Activated CD8-positive, alpha-beta memory T cell treated with anti-CD3 and anti-CD28 coated beads, Interleukin-2, amount 50 U/mL, for 4 hours (primary cell): ENCODE measurements around the gene NFYC.

Experiments used
- DNase-seq: peaks from one replicate; pipeline ENCODE4 v3.0.0-alpha.2; 2020

Gene NFYC

DNA sequence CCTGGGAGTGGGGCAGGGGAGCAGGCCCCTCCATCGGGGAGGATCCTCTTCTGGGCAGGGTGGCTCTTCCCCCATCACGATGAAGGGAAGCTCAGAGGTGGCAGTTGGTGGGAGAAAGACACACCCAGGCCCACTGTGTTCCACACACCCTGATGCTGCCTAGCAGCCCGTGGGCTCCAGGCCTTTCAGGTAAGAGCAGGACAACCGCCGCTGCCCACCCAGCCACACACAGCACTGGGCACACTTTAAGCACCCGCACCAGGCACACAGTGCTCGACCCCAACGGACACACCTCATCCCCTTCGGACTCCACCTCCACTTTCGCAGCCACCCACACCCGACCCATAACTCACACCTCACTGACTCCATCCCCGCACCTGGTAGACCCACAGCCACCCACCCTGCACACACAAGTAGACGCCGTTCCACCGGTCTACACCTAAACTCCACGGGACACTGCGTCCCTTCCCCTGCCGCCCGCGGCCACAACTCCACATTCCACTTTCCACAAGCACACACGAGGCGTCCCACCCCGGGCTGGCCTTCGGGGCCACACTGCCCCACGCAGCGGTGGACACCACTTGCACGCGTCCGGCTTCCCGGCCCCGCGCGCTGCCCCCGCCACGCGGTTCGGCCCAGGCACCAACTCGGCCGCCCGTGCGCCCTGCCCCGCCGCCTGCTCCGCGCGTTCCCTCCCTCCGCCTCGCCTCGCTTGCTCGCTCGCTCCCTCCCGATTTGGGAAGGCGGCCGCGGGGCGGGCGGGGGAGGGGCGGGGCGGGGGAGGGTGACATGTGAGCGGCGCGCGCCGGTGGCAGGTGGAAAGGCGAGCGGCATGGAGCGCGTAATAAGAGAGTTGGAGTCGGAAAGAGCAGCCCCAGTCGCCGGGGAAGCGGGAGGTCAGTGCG is 91.7 kb downstream of the NFYC start, which contains the start of gene KCNQ4:
KCNQ4 (plus strand) TSS at position 787 of the 905 bp plus-strand sequence. CDS start 307 bp downstream, outside the sequence.
- peak; percentile 34 for DNase-seq

DNA sequence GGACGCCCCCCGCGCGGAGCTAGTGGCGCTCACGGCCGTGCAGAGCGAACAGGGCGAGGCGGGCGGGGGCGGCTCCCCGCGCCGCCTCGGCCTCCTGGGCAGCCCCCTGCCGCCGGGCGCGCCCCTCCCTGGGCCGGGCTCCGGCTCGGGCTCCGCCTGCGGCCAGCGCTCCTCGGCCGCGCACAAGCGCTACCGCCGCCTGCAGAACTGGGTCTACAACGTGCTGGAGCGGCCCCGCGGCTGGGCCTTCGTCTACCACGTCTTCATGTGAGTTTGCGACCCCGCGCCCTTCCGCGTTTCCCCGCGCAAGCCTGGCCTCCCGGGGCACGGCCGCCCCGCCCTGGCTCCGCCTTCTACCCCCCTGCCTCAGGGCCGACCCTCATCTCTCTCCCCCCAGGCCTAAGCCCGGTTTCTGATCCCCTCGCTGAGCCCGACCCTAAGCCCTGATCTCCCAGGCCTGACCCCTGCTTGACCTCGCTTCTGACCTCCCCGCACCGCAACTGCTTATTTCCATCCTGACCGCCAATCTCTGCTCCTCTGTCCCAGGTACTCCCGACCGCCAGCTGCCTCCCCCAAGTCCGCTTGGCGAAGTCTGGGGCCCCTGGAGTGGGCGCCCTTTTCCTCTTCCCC is 92.8 kb downstream of the NFYC start:
- no peak for DNase-seq

- DNase-seq = no peak
Measured at GRCh38 chr1:40784771-40785151, 93.3 kb downstream of the NFYC start.

- no peak for DNase-seq
Measured at GRCh38 chr1:40785446-40785845, 93.9 kb downstream of the NFYC start.

- no peak for DNase-seq
Measured at GRCh38 chr1:40786171-40786994, 94.9 kb downstream of the NFYC start.

- DNase-seq = no peak
Measured at GRCh38 chr1:40786995-40787705, 95.6 kb downstream of the NFYC start.

DNA sequence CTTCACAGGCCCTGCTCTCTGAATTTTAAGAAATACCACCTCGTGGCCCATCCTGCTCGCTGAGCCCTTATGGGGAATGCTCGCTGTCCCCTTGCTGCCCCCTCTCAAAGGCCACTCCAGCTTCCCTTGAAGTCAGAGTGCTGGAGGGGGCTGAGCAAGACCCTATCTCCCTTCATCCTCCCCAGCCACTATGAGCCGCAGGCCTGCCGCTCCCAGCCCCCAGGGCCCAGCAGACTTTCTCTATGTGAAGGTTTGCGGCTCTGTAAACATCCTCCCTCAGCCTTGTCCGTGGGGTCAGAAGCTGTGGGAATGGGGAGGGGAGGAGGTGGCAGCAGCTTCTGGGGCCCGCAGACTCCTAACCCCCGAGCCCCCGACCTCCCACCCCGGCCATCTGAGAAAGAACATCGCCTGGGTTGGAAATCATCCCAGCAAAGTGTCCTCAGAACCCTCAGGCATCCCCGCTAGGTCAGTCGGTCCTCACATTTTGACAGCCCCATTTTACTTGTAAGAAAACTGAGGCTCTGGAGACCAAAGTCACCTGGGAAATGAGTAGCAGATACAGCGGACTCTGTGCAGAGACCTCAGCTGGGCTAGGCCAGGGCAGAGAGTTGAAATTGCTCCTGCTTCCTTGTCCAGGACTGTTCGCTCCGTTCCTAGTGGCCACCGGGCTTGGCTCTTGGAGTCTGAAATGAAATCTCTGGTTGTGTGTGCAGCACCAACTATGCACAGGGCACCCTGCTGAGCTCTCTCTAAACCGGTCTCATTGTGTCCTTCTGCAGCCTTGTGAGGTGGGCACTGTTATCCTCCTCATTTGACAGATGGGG is 96.4 kb downstream of the NFYC start:
- DNase-seq = no peak

DNA sequence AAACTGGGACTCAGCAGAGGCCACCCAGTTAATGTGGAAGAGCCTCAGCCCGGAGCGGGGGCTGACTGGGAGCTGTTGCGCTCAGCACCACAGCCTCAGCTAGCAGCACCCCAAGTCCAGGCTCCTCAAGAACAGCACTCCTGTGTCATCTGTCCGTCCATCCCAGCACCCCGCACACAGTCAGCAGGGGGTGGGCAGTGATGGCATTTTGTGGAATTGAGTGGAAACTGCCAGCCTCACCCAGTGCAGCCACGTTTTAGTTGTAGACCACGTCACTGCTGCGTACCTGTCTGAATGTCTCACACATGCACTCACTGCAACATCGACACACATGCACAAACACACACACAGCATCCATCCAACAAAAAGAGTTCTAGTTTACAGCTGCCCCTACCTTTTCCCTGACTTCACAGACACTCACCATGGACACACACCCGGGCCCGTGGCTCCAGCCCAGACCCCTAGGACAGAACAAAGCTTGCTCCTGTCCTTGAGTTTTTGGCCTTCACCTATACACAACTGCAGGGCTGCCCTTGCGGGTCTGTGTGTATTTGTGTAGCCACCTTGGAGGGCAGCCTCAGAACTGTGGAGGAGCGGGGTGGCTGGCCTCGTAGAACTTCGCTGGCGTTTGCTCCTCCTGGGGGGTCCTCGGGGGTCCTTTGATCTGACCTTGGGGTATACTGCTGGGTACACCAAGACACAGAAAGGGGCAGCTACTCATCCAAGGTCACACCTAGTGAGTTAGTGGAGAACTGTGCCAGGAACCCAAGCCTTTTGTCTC is 97.2 kb downstream of the NFYC start:
- DNase-seq = no peak

DNA sequence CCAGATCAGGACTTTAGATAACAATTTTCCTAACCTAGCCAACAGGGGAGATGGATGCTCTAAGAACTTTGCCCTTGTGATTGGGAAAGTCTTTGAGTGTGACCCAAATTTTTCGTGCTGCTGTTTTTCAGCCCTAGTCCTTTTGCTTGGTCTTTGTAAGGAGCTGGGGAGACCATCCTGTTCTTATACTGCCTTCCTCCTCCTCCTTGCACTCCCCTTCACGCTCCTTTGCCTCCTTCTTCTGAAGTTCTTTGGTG is 97.8 kb downstream of the NFYC start:
- DNase-seq = no peak

DNA sequence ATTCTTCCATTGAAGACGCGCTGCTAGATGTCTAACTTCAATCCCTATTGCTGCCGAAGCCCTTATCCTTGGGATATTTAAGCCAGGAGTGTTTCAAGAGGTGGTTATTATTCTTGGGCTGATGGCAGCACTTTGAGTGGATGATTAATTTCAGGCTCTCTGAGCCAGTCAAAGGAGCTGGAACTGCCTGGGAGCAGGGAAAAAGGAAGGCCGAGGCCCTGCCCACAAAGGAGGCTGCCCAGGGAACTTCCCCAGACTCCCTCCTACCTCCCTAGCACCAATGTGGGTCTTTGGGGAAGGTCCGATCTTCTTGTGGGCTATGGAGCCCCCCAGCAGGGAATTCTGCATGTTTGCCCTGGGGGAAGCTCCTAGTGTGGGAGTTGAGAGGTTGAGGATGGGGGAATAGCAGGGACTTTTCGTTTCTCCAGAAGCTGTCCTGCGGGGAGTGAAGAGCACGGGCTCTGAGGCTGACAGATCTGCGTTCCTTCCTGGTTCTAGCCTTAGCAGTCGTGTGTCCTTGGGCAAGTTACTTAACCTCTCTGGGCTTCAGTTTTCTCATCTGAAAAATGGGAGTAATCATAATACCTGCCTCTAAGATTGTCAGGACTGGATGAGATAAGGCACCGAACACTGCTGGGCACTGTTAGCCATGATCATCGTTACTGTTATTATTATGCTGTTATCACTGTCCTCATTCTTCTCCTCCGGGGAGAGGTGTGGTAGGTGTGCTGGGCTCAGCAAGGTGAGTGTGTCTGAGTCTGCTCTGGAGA is 98.3 kb downstream of the NFYC start:
- DNase-seq = no peak

GRCh38 chr1:40792036-40792435 is 100.5 kb downstream of the NFYC start:
- DNase-seq = no peak

GRCh38 chr1:40793617-40794016 is 102.1 kb downstream of the NFYC start:
- no peak for DNase-seq

GRCh38 chr1:40794048-40794447 is 102.5 kb downstream of the NFYC start:
- no peak for DNase-seq

DNA sequence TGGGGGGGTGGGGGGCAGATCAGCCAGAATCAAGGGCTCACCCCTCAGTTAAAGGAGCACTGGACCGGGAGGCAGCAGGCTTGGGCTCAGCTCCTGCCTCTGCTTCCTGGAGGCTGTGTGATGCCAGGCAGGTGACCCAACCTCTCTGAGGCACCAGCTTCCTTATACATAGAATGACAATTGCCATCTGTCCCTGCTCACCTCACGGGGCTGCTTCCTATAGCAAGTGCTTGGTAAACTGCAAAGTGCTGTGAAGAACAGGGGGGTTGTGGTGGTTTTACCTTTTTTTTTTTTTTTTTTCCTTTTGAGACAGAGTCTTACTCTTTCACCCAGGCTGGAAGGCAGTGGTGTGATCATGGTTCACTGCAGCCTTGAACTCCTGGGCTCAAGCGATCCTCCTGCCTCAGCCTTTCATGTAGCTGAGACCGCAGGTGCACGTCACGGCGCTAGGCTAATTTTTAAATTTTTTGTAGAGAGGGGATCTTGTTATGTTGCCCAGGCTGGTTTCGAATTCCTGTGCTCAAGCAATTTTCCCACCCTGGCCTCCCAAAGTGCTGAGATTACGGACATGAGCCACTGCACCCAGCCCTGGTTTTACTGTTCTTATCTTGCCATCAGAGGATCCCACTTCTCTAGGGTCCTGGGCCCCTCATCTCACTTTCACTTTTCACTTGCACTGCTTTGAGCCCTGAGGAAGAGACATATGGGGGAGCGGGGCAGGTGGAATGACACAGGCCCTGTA is 103.6 kb downstream of the NFYC start:
- DNase-seq = no peak

GRCh38 chr1:40795811-40796586 is 104.5 kb downstream of the NFYC start:
- no peak for DNase-seq

DNA sequence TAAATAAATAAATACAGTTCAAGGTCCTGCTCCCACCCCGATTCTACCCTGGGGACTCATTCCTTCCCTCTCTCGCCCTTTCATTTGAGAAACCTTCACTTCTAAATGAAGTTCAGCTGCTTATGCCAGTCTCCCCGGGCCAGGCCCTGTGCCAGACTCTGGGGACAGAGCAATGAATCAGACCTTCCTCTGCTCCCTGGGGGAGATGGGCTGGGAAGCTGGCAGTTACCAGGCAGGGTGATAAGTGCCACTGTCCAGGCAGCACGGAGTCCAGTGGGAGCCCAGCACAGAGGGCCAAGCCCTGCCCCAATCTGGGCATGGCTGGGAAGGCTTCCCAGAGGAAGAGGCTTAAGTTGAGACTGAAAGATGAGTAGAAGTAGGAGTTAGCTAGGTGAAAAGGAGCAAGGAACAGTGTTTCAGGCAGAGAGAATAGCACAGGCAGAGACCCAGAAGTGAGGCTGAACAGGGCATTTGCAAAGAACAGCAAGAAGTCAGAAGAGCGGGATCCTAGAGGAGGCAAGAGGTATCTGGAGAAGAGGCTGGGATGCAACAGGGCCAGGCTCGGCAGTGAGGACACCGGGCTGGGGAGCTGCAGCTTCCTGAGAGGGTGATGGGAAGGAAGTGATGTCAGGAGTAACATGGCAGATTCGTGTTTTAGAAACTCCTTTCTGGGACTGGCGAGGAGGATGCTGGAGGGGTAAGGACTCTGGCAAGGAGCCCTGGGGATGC is 105.6 kb downstream of the NFYC start:
- no peak for DNase-seq

DNA sequence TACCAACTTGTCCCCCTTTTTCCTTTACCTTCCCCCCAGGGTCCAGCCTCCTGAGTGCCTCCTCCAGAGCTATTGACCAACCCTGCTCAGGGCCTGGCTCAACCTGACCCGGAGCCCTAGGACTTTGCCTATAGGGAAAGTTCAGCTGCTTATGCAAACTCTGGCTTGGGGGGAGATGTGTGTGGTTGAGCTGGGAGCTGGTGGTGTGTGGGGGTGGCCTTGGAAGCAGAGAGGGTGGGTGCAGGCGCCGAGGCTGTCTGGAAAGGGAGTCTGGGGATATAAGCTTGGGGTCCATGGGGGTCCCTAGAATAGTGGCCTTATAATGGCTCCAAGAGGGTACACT is 106.1 kb downstream of the NFYC start:
- no peak for DNase-seq
